Muscle layer of duodenum (tissue), 2 donors: ENCODE data around the gene RERE.

ENCODE experiments used
- H3K27ac ChIP-seq: one replicate; pipeline ENCODE4 v1.7.0; 2013; ENCODE audit warnings: mild to moderate bottlenecking, low read length
- H3K27me3 ChIP-seq: one replicate; pipeline ENCODE4 v1.7.0; 2013; ENCODE audit warnings: low read depth, mild to moderate bottlenecking, control low read depth, low read length
- H3K36me3 ChIP-seq, 2 donors: one replicate each; pipeline ENCODE4 v1.7.0; 2013; ENCODE audit warnings: low read length in 2 of 2, control low read depth in 1 of 2, mild to moderate bottlenecking in 1 of 2; ENCODE audit not compliant: insufficient read depth in 2 of 2, control insufficient read depth in 1 of 2
- H3K4me1 ChIP-seq, 2 donors: one replicate each; pipeline ENCODE4 v1.7.0; 2013; ENCODE audit warnings: low read length in 2 of 2, mild to moderate bottlenecking in 2 of 2, control low read depth in 1 of 2, moderate library complexity in 1 of 2; ENCODE audit not compliant: insufficient read depth in 2 of 2, control insufficient read depth in 1 of 2
- H3K4me3 ChIP-seq, 2 donors: one replicate each; pipeline ENCODE4 v1.7.0; 2013; ENCODE audit warnings: low read length in 2 of 2, low read depth in 1 of 2, mild to moderate bottlenecking in 1 of 2
- H3K9me3 ChIP-seq, 2 donors: one replicate each; pipeline ENCODE4 v1.7.0; 2013; ENCODE audit warnings: low read length in 2 of 2, control low read depth in 1 of 2, mild to moderate bottlenecking in 1 of 2; ENCODE audit not compliant: control insufficient read depth in 1 of 2
- donor health status: healthy.

The RERE gene

DNA sequence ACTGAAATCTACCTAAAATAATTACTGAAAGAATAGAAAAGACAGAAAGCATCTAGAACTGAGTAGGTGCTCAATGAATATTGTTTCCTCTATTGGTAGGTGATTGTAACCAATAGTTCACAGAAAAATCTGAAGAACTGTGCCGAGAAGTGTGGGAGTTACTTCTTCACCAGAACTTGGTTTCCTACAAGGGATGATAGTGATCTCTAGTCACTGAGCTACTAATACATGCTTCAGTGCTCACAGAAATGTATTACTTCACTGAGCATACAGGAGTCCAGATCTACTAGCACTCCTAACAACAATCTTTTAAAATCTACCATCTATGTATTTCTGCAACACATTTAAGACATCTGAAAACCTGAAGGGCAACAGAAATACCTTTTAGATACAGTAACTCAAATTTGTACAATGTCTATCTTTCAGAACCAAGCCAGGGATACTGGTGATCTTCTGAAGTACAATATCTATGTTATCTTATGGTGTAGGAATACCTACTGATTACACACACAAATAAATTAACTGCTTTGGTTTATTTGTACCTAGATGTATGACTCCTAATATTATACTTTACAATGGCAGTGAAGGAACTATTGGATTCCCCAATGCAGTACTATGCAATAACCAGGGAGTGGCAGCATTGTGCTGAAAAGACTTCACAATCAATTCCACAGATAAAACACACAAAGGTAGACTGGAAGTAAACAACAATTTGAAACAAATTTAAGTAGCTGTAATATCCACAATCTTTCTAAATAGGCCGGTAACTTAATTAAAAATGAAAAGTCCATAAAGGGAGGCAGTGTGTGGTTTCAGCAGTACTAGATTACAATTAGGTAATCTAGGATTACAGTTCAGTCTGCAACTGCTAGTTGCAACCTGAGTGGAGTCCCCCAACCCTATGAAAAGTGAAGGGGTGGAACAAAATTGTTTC lies 256.6 kb downstream of the RERE start:
- no peaks in the 10 kb centered on the region for H3K36me3 ChIP-seq
- no peak overlapping the region for H3K4me3 ChIP-seq
- no peaks in the 10 kb centered on the region for H3K27me3 ChIP-seq
- H3K4me1 ChIP-seq: peaks cover 0 to 9% of the 10 kb centered on the region in 2 donors
- H3K9me3 ChIP-seq: no peaks in the 10 kb centered on the region
- no peak overlapping the region for H3K27ac ChIP-seq

DNA sequence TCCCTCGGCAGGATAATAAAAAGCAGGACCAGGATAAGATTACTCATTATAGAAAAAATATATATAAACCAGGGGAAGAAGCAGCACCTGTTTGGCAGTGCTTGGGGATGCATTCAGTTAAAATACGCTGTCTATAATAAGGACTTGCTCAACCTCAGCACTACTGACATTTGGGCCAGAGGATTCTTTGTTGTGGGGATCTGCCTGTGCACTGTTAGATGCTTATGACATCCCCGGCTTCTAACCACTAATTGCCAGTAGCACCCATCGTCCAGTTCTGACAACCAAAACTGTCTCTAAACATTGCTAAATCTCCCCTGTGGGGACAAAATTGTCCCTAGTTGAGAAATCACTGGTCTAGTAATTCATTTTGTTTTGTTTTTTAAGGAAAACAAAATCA lies 257.4 kb downstream of the RERE start:
- H3K4me3 ChIP-seq: no peak overlapping the region
- no peaks in the 10 kb centered on the region for H3K27me3 ChIP-seq
- no peak overlapping the region for H3K27ac ChIP-seq
- H3K9me3 ChIP-seq: no peaks in the 10 kb centered on the region
- H3K4me1 ChIP-seq: peaks cover 0 to 9% of the 10 kb centered on the region in 2 donors
- no peaks in the 10 kb centered on the region for H3K36me3 ChIP-seq

DNA sequence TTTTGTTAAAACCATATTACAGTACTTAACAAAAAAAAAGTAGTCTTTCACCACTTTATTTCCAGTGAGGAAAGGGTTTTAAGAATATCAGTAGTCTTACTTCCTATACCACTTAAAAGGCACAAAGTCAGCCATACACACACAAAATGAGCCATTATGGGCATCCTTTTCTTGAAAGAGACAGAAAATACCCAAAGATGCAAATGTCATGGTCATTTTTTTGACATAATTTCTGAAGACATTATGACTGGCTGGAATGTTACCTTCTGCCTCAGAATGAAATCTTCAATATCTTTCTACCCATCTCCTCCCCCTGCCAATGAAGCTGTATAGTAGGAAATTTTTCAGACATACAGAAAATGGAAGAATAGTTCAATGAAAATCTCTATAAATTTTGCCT lies 261.9 kb downstream of the RERE start:
- Histone ChIP-seq H3K27ac (no peak overlapping the region), H3K4me3 (no peak overlapping the region), H3K36me3 (no peaks in the 10 kb centered on the region), H3K4me1 (peaks cover 0 to 4% of the 10 kb centered on the region in 2 donors), H3K27me3 (no peaks in the 10 kb centered on the region), H3K9me3 (no peaks in the 10 kb centered on the region)

DNA sequence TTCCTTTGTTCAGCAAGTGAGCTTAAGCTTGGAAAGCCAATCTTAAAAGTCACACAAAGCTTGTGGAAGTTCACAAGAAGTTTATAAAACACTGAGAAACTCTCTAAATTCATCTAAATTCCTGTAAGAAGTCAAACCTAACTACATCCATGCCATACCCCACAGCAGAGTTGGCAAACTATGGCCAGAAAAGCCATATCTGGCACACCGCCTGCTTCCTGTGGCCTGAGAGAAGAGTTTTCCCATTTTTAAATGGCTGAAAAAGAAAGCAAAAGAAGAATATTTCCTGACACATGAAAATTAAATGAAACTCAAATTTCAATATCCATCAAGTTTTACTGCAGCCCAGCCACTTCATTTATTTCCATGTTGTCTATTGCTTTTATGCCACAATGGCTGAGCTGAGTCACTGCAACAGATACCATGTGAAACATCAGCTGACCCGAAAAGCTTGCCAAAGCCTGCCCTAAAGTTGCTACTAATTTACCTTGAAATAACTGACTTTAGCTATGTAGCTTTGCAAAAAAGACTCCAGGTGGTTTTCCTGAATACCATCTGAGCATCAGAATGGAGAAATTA lies 262.4 kb downstream of the RERE start:
- H3K9me3 ChIP-seq: no peaks in the 10 kb centered on the region
- H3K4me1 ChIP-seq: peaks cover 0 to 4% of the 10 kb centered on the region in 2 donors
- no peak overlapping the region for H3K27ac ChIP-seq
- H3K36me3 ChIP-seq: no peaks in the 10 kb centered on the region
- no peak overlapping the region for H3K4me3 ChIP-seq
- H3K27me3 ChIP-seq: no peaks in the 10 kb centered on the region

DNA sequence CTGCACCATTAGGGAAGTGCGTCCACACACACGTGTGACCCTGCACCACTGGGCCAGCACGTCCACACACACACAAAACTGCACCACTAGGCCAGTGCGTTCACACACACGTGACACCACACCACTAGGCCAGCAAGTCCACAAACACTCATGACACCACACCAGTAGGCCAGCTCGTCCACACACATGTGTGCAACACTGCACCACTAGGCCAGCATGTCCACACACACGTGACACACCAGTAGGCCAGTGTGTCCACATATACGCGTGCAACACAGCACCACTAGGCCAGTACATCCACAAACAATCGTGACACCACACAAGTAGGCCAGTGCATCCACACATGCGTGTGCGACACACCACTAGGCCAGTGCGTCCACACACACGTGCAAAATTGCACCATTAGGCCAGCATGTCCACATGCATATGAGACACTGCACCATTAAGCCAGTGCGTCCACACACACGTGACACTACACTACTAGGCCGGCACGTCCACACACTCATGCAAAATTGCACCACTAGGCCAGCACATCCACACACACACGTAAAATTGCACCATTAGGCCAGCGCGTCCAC lies 264.5 kb downstream of the RERE start:
- no peaks in the 10 kb centered on the region for H3K9me3 ChIP-seq
- H3K27me3 ChIP-seq: no peaks in the 10 kb centered on the region
- no peak overlapping the region for H3K4me3 ChIP-seq
- peaks cover 0 to 4% of the 10 kb centered on the region in 2 donors for H3K4me1 ChIP-seq
- H3K27ac ChIP-seq: no peak overlapping the region
- H3K36me3 ChIP-seq: no peaks in the 10 kb centered on the region

DNA sequence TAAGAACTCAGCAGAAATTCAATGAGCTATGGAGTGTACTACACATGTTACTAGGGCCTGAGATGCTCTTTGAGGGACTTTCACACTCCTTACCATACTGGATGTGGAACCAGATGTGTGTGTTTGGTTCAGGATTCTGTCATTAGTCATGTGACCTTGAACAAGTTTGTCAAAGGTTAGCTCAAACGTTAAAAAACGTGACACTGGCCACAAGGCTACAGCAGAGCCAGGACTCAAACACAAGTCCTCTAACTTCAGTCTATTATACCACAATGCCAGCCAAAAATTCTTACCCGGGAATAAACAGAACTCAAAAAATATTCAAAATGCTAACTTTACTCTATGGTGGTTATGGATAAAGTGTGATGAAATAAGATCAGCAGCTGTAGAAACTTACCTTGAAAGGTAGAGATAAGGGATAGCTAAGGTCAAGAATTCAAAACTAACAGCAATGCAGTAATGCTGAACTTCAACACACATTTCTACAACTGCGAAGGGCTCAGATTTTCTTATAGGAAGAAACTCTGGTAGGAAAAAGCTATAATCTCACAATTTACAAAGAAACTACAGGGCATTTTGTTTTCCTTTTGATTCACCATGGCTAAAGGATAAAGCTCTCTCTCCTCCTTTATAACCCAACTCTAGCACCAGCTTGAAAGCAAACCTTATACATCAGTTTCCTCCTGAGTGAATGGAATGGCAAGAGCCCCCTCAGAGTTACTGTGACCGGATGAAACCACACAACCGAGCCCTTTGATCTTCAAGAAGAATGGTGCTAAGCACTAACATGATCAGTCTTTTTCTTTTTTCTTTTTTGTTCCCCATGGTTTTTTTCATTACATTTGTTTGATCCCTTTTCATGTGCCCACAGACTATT lies 265.6 kb downstream of the RERE start:
- no peaks in the 10 kb centered on the region for H3K27me3 ChIP-seq
- no peak overlapping the region for H3K27ac ChIP-seq
- H3K4me3 ChIP-seq: no peak overlapping the region

DNA sequence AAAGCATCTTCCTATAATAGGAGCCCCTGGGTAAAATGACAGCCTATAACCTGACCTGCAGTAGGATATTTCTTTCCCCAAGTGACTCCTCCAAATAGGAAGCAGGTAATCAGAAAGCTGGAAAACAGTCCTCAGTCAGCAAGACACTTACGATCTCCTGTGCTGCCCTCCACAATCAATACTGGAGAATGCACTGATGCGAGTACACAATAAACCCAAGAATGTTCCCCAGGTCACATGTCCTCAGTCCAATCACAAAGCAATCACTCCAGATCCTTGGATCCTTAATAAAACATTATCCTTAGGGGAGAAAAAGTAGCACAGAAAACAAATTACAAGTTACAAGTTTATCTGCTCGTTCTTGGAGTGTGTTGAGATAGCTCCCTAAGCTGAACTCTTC lies 266.4 kb downstream of the RERE start:
- no peak overlapping the region for H3K27ac ChIP-seq
- no peaks in the 10 kb centered on the region for H3K36me3 ChIP-seq
- H3K4me1 ChIP-seq: peaks cover 0 to 4% of the 10 kb centered on the region in 2 donors
- no peak overlapping the region for H3K4me3 ChIP-seq
- no peaks in the 10 kb centered on the region for H3K9me3 ChIP-seq
- H3K27me3 ChIP-seq: no peaks in the 10 kb centered on the region

More for the DNA sequence above, 265.6 kb downstream of the RERE start:
- no peaks in the 10 kb centered on the region for H3K9me3 ChIP-seq
- H3K4me1 ChIP-seq: peaks cover 0 to 4% of the 10 kb centered on the region in 2 donors
- no peaks in the 10 kb centered on the region for H3K36me3 ChIP-seq

DNA sequence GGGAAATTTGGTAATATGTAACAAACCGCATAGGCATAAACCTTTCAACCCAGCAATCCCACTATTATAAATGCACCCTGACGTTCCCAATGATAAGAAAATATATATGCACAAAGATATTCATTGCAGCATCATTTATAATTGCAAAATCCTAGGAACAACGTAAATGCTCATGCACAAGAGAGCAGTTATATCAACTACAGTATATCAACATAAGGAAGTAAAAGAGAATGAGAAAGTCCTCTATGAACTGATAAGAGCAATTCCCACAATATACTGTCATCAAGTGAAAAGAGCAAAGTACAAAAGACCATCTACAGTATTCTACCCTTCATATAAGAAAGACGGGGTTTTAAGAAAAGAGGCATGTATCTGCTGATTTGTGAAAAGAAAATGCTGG lies 269.6 kb downstream of the RERE start:
- H3K4me1 ChIP-seq: peaks cover 0 to 4% of the 10 kb centered on the region in 2 donors
- no peak overlapping the region for H3K27ac ChIP-seq
- H3K4me3 ChIP-seq: no peak overlapping the region
- H3K27me3 ChIP-seq: no peaks in the 10 kb centered on the region
- peaks cover 0 to 6% of the 10 kb centered on the region in 2 donors for H3K36me3 ChIP-seq
- H3K9me3 ChIP-seq: no peaks in the 10 kb centered on the region

DNA sequence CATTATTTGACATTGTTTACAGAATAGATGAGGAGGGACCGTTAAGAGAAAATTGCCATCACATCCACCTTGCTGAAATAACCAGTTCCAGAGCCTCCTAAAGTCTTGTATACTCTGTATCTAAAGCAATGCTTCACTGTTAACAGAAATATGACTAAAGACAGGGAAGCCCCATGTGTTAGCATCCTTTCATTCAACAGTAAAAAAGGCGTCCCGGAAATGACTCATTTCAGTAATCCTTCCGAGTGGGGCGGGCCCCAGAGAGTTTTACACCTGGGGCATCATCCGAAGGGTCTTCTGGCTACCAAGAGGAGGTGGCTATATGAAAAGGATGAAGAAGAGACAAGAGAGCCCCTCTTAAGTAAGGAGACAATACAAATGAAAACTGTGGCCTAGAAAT lies 272.4 kb downstream of the RERE start:
- Histone ChIP-seq H3K4me1 (no peaks in the 10 kb centered on the region), H3K27ac (no peak overlapping the region), H3K27me3 (no peaks in the 10 kb centered on the region), H3K36me3 (peaks cover 6% of the 10 kb centered on the region in 2 donors), H3K9me3 (no peaks in the 10 kb centered on the region), H3K4me3 (no peak overlapping the region)

DNA sequence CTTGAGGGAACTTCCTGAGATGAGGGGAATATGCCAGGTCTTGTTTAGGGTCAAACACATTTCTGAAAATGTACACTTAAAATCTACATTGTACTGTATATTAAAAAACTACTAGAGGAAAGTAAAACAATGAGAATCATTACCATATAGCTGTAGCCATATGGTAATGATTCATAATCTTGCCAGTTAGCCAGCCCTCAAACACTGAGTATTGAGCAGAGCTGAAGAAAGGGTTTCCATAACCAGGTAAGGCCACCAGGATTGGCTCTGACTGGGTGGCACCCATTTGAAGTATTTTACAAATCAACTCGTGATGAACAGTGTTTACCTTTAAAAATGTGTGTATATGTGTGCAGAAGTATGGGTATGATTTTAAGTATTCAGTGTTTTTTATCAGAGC lies 272.8 kb downstream of the RERE start:
- Histone ChIP-seq H3K27ac (no peak overlapping the region), H3K9me3 (no peaks in the 10 kb centered on the region), H3K4me3 (no peak overlapping the region), H3K27me3 (no peaks in the 10 kb centered on the region), H3K4me1 (no peaks in the 10 kb centered on the region), H3K36me3 (peaks cover 6% of the 10 kb centered on the region in 2 donors)

DNA sequence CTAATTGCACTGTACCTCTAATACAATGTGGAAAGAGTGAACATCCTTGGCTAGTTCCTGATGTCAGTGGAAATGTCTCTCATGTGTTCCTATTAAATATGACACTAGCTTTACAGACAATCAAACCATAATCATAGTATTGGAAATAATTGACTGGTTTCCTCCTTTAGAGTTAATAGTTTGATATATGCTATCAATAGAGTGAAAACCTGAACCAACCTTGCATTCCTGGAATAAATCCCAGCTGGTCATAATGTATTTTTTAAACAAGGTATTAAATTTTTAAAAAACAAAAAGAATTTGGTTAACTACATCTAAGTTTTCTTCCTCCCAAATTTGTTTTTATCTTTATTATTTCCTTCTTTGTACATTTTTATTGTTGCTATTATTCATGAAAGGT lies 273.5 kb downstream of the RERE start:
- H3K27ac ChIP-seq: no peak overlapping the region
- no peak overlapping the region for H3K4me3 ChIP-seq
- no peaks in the 10 kb centered on the region for H3K4me1 ChIP-seq
- H3K36me3 ChIP-seq: peaks cover 6% of the 10 kb centered on the region in 2 donors
- no peaks in the 10 kb centered on the region for H3K27me3 ChIP-seq
- no peaks in the 10 kb centered on the region for H3K9me3 ChIP-seq
